NT2/D1 (cell line): ENCODE measurements around the gene HEATR1.

Experiments used
- YY1 ChIP-seq: IDR thresholded peaks from 2 replicates; pipeline ENCODE4 v1.6.1; 2011; ENCODE audit not compliant: insufficient read length, insufficient read depth
- ZNF274 ChIP-seq: IDR thresholded peaks from 2 replicates; pipeline ENCODE4 v1.6.1; 2011; ENCODE audit warnings: mild to moderate bottlenecking, low read depth, low read length

- TF ChIP-seq YY1 (no peak), ZNF274 (no peak)
Observed at GRCh38 chr1:236556606-236557005, 47.7 kb downstream of the HEATR1 start.
